Measurements from ENCODE around the gene GRK2.
"Not testable (repeated sequence)": the region's sequence is repeated elsewhere in the genome, so short reads cannot be mapped to it uniquely, and the experiment has no call there.

The GRK2 gene

DNA sequence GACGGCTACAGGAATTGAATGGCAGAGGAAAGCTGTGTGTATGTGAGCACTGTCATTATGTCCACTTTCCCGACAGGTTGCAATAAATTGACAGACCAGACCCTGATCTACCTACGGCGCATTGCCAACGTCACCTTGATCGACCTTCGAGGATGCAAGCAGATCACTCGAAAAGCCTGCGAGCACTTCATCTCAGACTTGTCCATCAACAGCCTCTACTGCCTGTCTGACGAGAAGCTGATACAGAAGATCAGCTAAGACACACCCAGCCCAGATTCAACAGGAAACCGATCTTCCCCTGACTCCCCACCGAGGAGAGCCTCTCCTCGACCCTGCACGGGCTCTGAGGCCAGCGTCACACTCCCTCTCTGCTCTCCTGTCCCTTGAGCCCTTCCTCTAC lies 11.5 kb upstream of the GRK2 start:
- no peak for TF ChIP-seq CTCF (IDR thresholded peaks at IDR 0.05; ENCODE audit: control insufficient read depth, extremely low read depth, insufficient read depth)
- no peak for DNase-seq (ENCODE audit: low read depth)
- H3K4me3 ChIP-seq (ENCODE audit: low read depth, low read length), result no peak overlapping the region

GRCh38 chr11:67255353-67255752 lies 10.9 kb upstream of the GRK2 start:
- H3K4me3 ChIP-seq (ENCODE audit: low read depth, low read length), result no peak overlapping the region
- no peak for DNase-seq (ENCODE audit: low read depth)
- no peak for TF ChIP-seq CTCF (IDR thresholded peaks at IDR 0.05; ENCODE audit: control insufficient read depth, extremely low read depth, insufficient read depth)

DNA sequence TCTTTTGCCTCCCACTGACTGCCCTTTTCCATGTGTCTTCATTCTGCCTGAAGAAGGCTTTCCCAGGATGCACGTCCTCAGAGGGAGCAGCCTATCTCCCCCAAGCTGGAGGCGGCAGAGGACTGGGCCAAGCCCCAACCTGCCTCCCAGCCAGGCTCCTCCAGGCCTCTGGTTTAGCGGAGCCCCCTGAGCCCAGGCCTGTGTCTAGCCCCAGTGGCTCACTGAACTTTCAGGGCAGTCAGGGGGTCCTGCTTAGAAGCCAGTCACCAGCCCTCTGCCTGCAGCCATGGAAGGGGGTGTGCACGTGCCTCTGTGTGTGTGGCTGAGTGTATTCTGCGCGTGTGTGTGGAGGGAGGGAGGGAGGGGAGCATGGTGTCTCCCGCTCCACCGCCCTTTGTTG lies 10.4 kb upstream of the GRK2 start:
- H3K4me3 ChIP-seq (ENCODE audit: low read depth, low read length), result no peak overlapping the region
- DNase-seq (ENCODE audit: low read depth), result no peak
- no peak for TF ChIP-seq CTCF (IDR thresholded peaks at IDR 0.05; ENCODE audit: control insufficient read depth, extremely low read depth, insufficient read depth)

DNA sequence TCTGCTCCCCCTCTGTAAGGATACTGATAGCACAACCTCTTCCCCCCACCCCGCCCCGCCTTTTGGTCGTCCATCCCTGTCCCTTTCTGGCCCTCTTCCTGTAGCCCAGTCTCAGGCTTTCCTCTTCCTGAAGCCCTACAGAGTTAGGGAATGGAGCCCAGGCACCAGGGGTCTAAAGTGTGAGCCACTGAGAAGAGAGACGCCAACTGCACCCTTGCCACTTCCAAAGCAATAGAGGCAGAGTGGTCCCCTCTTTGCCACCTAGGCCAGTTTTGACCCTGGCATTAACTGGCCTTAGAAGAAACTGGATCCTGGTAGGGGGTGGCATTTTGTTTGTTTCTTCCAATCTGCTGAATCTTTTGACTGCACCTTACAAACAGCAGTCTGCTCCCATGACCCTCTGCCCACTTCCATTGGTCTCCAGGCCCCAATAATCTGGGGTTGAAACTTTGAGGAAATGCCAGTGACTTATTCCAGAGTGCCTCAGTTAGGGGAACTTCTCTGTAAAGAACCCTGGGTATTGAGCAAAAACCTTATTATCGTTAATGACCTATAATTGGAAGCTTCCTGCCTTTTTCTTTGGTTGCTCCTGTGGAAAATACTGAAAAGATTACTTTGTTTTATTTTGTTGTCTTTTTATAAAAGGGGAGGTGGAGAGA lies 9.7 kb upstream of the GRK2 start:
- TF ChIP-seq CTCF (IDR thresholded peaks at IDR 0.05; ENCODE audit: control insufficient read depth, extremely low read depth, insufficient read depth), result no peak
- no peak overlapping the region for H3K4me3 ChIP-seq (ENCODE audit: low read depth, low read length)
- DNase-seq (ENCODE audit: low read depth), result no peak

DNA sequence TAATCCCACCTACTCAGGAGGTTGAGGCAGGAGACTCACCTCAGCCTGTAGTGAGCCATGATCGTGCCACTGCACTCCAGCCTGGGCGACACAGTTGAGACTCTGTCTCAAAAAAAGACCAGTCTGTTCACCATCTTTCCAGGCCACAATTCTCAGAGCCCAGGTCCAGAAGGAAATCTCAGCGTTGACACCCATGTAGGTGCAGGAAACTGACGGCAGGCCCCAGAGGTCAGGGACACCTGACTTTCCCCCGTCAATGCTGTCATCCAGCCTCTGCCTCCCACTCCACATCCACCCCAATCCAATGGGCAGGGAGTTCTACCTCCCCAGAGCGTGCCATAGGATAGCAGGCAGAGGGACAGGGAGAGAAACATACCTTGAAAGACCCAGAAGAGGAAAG lies 5.9 kb upstream of the GRK2 start:
- no peak for DNase-seq (ENCODE audit: low read depth)
- no peak for TF ChIP-seq CTCF (IDR thresholded peaks at IDR 0.05; ENCODE audit: control insufficient read depth, extremely low read depth, insufficient read depth)
- no peak overlapping the region for H3K4me3 ChIP-seq (ENCODE audit: low read depth, low read length)

DNA sequence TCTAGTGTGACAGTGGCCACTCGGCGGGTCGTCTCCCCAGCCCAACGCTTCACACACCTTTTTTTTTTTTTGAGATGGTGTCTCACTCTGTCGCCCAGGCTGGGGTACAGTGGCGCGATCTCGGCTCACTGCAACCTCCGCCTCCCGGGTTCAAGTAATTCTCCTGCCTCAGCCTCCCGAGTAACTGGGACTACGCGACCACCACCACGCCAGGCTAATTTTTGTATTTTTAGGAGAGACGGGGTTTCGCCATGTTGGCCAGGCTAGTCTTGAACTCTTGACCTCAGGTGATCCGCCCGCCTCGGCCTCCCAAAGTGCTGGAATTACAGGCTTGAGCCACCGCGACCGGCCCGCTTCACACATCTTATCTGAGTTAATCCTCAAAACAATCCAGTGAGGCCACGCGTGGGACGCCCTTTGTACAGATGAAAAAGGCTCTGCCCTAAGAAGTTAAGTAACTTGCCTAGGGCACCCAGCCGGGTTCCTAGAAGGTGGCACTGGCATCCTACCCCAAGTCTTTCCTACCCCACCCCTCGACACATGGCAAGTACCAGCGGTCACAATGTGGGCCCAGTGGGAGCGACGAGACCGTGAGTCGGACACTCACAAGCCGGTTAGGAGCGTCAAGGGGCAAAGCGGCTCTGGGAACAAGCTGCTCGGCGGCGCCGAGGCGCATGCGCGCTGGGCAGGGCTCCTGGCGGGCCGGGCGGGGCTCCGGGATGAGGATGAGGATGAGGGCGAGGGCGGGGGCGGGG lies 5.2 kb upstream of the GRK2 start:
- not testable (repeated sequence) for H3K4me3 ChIP-seq (ENCODE audit: low read depth, low read length); DNase-seq (ENCODE audit: low read depth)

- H3K4me3 ChIP-seq (ENCODE audit: low read depth, low read length), result no peak overlapping the region
- DNase-seq (ENCODE audit: low read depth), result no peak
- TF ChIP-seq CTCF (IDR thresholded peaks at IDR 0.05; ENCODE audit: control insufficient read depth, extremely low read depth, insufficient read depth), result no peak
Observed at GRCh38 chr11:67261640-67261945, 4.7 kb upstream of the GRK2 start.

Data from LNCaP clone FGC (cell line).